ENCODE results near the gene ANKRD33B. TPM values are rescaled to one million over a fixed set of nuclear protein-coding genes. Genes with fewer than 3 reads are reported as not detected.

The ANKRD33B gene
- polyA plus RNA-seq, 1 experiment = 3.4 TPM

DNA sequence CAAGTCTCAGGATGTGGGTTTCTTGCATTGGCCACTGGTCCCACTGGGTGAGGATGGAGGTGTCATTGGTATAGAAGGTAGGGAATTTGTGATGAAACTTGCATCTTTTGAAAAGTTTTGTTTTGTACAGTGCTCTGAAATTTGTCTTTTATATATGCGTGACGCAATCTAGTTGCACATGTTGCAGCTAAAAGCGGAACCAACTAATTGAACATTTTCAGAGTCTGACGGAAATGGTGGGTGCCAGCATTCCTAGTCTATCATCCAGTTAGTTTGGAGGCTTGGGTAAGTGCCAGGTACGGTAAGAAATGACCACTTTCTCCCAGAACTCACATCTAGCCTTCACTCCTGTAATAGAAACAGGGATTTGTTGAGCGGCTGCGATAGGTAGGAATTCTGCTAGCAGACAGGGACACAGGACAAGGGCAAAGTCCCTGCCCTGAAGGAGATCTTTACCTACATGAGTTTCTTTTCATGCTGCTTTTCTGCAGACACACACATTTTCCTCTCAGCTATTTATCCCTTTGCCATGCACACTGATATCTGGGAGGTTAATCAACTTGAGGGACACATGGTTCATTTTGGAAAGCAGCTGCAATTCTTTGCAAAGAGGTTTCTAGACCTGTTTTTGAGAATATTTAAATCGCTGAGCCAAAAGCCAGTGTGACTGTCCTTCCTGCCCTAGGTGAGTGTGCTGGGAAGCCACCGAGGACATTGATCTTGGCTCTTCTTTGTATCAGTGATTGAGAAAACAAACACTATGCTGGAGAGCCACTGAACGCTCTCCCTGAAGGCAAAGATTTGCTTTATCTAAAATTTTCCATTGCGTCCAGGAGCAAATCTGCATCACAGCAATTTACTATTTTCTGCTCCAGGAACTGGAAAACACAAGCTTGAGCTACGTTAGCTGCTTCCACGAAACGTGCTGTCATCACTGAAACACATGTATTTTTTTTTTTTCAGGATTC is 107.5 kb downstream of the ANKRD33B start:
- Histone ChIP-seq H3K27me3 (ENCODE audit: control insufficient read depth, insufficient read depth, low read length) (no peaks in the 10 kb centered on the region), H3K36me3 (ENCODE audit: control insufficient read depth, insufficient read depth, low read length) (no peaks in the 10 kb centered on the region), H3K4me3 (ENCODE audit: low read depth, low read length) (no peak overlapping the region)
- CTCF ChIA-PET = interaction anchor here (0.6 to 1.4 kb wide), 3 partner anchors 9 to 13 kb away, joined by 3 to 5 read pairs (median 3); no protein-coding TSS in a partner anchor
- no peak for TF ChIP-seq CTCF (IDR thresholded peaks at IDR 0.05; ENCODE audit: insufficient read depth, low read depth, low read length)
- POLR2A ChIA-PET = no interaction called here
- no peak for DNase-seq (ENCODE audit: low read depth)

- no peak for DNase-seq (ENCODE audit: low read depth)
- Histone ChIP-seq H3K4me3 (ENCODE audit: low read depth, low read length) (no peak overlapping the region), H3K27me3 (ENCODE audit: control insufficient read depth, insufficient read depth, low read length) (no peaks in the 10 kb centered on the region), H3K36me3 (ENCODE audit: control insufficient read depth, insufficient read depth, low read length) (no peaks in the 10 kb centered on the region; the same call in 1 of the 2 replicates)
- POLR2A ChIA-PET = interaction anchor here (0.6 kb wide), 1 partner anchor 104 kb away, joined by 3 read pairs; no protein-coding TSS in a partner anchor
- CTCF ChIA-PET = interaction anchor here (0.6 to 1.4 kb wide), 3 partner anchors 8 to 160 kb away, joined by 3 read pairs; no protein-coding TSS in a partner anchor
- TF ChIP-seq CTCF (IDR thresholded peaks at IDR 0.05; ENCODE audit: insufficient read depth, low read depth, low read length) = no peak
These were observed 108.5 kb downstream of the ANKRD33B start for GRCh38 chr5:10672146-10673016.

DNA sequence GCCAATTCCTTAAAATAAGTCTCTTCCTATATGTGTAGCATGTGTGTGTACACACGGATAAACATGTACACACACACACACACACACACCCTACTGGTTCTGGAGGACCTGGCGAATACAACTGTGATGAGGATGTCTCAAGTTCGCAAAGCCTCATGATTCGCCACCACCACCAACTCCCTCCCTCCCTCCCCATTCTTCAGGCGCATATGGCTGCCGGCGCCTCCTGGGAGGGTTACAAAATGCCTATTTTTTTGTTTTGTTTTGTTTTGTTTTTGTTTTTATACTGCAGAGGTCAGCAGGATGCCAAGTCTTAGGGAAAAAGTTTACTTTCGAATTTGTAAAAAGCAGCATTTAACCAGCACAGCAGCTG is 109.1 kb downstream of the ANKRD33B start:
- H3K27me3 ChIP-seq (ENCODE audit: control insufficient read depth, insufficient read depth, low read length) = no peaks in the 10 kb centered on the region
- POLR2A ChIA-PET = interaction anchor here (0.6 kb wide), 1 partner anchor 105 kb away, joined by 3 read pairs; no protein-coding TSS in a partner anchor
- DNase-seq (ENCODE audit: low read depth) = no peak
- CTCF ChIA-PET = interaction anchor here (0.6 to 1.9 kb wide), 3 partner anchors 8 to 159 kb away, joined by 3 to 7 read pairs (median 3); no protein-coding TSS in a partner anchor
- no peak for TF ChIP-seq CTCF (IDR thresholded peaks at IDR 0.05; ENCODE audit: insufficient read depth, low read depth, low read length)
- H3K36me3 ChIP-seq (ENCODE audit: control insufficient read depth, insufficient read depth, low read length) = peaks cover 3% of the 10 kb centered on the region
- no peak overlapping the region for H3K4me3 ChIP-seq (ENCODE audit: low read depth, low read length)

DNA sequence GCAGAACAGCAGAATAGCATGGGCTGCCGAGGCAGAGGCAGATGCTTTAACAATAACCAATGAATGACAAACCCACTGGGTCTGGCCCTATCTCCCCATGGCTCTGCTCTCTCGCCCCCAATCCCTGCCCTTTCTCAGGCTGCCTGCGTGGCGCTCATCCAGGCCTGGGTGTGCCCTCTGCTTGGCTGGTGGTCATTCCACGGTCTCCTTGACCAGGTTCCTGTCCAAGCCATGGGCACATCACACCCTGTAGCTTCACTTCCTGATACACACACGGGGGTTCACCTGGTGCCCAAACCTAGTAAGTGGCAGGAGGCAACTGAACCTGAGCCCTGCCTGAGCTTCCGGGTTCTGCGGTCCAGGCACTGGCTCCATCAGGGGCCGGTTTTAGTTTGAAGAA is 109.5 kb downstream of the ANKRD33B start:
- ChIA-PET CTCF (interaction anchor here (0.6 to 1.9 kb wide), 2 partner anchors 16 to 371 kb away, joined by 3 to 7 read pairs; no protein-coding TSS in a partner anchor), POLR2A (no interaction called here)
- no peaks in the 10 kb centered on the region for H3K27me3 ChIP-seq (ENCODE audit: control insufficient read depth, insufficient read depth, low read length)
- DNase-seq (ENCODE audit: low read depth) = no peak
- H3K4me3 ChIP-seq (ENCODE audit: low read depth, low read length) = no peak overlapping the region
- TF ChIP-seq CTCF (IDR thresholded peaks at IDR 0.05; ENCODE audit: insufficient read depth, low read depth, low read length) = no peak
- peaks cover 3% of the 10 kb centered on the region for H3K36me3 ChIP-seq (ENCODE audit: control insufficient read depth, insufficient read depth, low read length)
